Vagina (tissue), 2 donors: ENCODE data around the gene LTBP2.

Experiments used
- CTCF ChIP-seq, 3 experiments: fragments of 450-650 bp in 2 of 3; fragments of 200-600 bp in 1 of 3; sonication (generic) in 1 of 3; IDR thresholded peaks; one replicate each; pipeline ENCODE4 v1.5.1; 2017 to 2019; ENCODE audit warnings: antibody characterized with exemption in 3 of 3, mild to moderate bottlenecking in 2 of 3, moderate library complexity in 2 of 3
- POLR2A ChIP-seq, 2 donors: fragments of 450-650 bp; IDR thresholded peaks; one replicate each; pipeline ENCODE4 v1.6.1; 2017; ENCODE audit warnings: antibody characterized with exemption in 2 of 2, mild to moderate bottlenecking in 2 of 2, moderate library complexity in 2 of 2

GRCh38 chr14:74555476-74556050 is 56.5 kb downstream of the LTBP2 start:
- TF ChIP-seq POLR2A (IDR thresholded peaks at IDR 0.05) = no peak
- TF ChIP-seq CTCF (IDR thresholded peaks at IDR 0.05) = no peak
